ENCODE measurements around the gene TBC1D2. TPM values are rescaled to one million over a fixed set of nuclear protein-coding genes. Genes with fewer than 3 reads are reported as not detected.

TBC1D2 gene
- polyA plus RNA-seq, 4 donors: 3.1 to 4.9 (median 3.6) TPM

GRCh38 chr9:98192503-98193335 is 62.7 kb downstream of the TBC1D2 start, which contains the start of gene CORO2A:
Gene CORO2A (minus strand): TSS chr9:98192637. CDS start chr9:98157660, 34,977 bp downstream.
- DNase-seq (ENCODE audit: low read depth in 4 of 4, low spot score in 2 of 4): peak in 3 of 4 donors; percentile 39 to 58 (median 40)

GRCh38 chr9:98191671-98192502 is 63.6 kb downstream of the TBC1D2 start:
- DNase-seq (ENCODE audit: low read depth in 4 of 4, low spot score in 2 of 4): no peak

DNA sequence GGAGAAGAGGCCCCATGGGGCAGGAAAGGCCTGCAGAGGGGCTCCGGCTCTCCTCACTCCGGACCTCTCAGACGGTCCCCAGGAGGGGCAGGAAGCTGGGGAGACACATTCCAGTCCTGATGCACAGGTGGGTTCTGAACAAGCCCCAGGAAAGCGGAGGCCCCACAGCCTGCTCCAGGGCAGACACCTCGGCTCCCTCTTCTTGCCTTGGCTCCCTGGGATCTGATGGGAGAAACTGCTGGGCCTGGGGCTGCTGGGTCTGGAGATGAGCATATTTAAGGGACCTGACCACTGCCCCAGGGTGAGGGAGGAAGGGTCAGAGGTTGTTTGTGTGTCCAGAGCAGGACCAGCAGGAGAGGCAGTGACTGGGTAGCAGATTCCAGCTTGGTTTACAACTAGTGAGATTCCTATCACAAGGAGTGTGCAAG is 64.3 kb downstream of the TBC1D2 start:
- no peak for DNase-seq (ENCODE audit: low read depth in 4 of 4, low spot score in 2 of 4)

GRCh38 chr9:98190757-98191105 is 64.7 kb downstream of the TBC1D2 start:
- no peak for DNase-seq (ENCODE audit: low read depth in 4 of 4, low spot score in 2 of 4)

GRCh38 chr9:98189412-98189811 is 66.0 kb downstream of the TBC1D2 start:
- no peak for DNase-seq (ENCODE audit: low read depth in 4 of 4, low spot score in 2 of 4)

GRCh38 chr9:98187926-98188325 is 67.5 kb downstream of the TBC1D2 start:
- DNase-seq (ENCODE audit: low read depth in 4 of 4, low spot score in 2 of 4): no peak

- no peak for DNase-seq (ENCODE audit: low read depth in 4 of 4, low spot score in 2 of 4)
Measured at GRCh38 chr9:98186236-98186635, 69.2 kb downstream of the TBC1D2 start.

GRCh38 chr9:98185611-98186171 is 69.8 kb downstream of the TBC1D2 start:
- no peak for DNase-seq (ENCODE audit: low read depth in 4 of 4, low spot score in 2 of 4)

DNA sequence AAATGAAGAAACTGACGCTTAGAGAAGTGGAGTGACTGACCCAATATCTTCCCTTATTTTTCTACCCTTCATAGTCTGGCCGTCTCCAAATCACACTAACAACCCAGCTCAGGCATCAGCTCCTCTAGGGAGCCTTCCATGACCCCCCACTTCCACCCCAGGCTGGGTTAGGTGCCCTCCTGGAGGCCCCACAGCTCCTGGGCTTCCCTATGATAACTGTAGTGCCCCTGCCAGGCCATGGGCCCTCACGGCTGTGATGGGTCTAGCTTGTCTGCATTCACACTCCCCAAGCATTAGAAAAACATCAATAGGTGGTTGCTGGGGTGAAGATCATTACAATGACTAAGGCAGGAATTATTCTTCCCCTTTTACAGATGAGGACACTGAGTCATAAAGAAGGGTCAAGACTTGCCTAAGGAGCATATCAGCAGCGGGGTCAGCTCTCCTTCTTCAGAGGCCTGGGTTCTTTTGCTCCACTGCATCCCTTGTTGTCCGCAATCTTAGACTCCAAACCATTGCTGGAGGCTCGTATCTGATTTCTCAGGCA is 70.4 kb downstream of the TBC1D2 start:
- DNase-seq (ENCODE audit: low read depth in 4 of 4, low spot score in 2 of 4): no peak

GRCh38 chr9:98184326-98184725 is 71.1 kb downstream of the TBC1D2 start:
- no peak for DNase-seq (ENCODE audit: low read depth in 4 of 4, low spot score in 2 of 4)

GRCh38 chr9:98182889-98183599 is 72.4 kb downstream of the TBC1D2 start:
- no peak for DNase-seq (ENCODE audit: low read depth in 4 of 4, low spot score in 2 of 4)

DNA sequence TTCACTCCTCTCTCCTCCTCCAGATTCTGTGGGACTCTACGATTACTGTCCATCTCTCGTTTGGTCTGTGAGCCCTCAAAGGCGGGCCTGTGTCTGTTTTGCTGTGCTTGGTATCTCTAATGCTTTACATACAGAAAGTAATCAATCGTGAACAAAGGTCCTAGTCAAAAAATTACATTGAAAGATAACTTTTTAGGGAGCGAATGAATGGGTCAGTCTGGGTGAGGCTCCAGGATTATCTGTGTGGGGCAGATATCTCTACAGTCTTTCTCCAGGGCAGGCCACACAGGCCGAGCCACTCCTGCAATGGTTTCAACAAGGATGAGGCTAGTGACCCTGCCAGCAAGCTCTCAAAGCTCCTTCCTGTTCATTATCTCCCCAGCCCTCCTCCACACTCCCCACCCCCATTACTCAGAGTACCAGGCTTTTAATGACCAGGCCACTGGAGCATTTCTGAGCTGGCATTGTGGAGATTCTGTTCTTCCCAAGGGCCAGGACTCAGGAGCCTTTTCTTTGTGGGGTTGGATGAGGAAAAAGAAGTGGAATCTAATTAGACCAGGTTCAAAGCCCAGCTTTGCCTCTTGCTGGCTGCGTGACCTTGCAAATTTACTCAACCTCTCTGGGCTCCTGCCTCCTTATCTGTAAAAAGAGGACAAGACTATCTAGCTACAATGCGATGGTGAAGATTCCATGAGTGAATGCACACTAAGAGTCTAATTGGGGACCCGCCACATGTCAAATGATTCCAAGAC is 73.2 kb downstream of the TBC1D2 start:
- no peak for DNase-seq (ENCODE audit: low read depth in 4 of 4, low spot score in 2 of 4)

DNA sequence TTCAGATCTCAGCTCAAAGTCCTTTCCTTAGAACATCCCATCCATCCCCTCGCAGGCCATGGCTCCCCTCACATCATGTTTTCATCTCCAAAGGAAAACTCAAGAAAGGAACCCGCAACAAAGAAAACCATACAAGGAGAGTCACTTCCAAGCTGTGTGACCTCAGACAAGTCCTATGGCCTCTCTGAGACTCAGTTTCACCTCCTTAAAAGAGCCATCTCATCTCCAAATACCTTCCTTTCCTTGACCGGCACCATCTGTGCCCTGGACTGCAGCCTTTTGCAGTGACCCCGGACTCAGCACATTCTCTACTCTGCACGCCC is 73.7 kb downstream of the TBC1D2 start:
- DNase-seq (ENCODE audit: low read depth in 4 of 4, low spot score in 2 of 4): no peak

- no peak for DNase-seq (ENCODE audit: low read depth in 4 of 4, low spot score in 2 of 4)
Measured at GRCh38 chr9:98180996-98181395, 74.5 kb downstream of the TBC1D2 start.

GRCh38 chr9:98178874-98179850 is 76.3 kb downstream of the TBC1D2 start:
- DNase-seq (ENCODE audit: low read depth in 4 of 4, low spot score in 2 of 4): no peak

DNA sequence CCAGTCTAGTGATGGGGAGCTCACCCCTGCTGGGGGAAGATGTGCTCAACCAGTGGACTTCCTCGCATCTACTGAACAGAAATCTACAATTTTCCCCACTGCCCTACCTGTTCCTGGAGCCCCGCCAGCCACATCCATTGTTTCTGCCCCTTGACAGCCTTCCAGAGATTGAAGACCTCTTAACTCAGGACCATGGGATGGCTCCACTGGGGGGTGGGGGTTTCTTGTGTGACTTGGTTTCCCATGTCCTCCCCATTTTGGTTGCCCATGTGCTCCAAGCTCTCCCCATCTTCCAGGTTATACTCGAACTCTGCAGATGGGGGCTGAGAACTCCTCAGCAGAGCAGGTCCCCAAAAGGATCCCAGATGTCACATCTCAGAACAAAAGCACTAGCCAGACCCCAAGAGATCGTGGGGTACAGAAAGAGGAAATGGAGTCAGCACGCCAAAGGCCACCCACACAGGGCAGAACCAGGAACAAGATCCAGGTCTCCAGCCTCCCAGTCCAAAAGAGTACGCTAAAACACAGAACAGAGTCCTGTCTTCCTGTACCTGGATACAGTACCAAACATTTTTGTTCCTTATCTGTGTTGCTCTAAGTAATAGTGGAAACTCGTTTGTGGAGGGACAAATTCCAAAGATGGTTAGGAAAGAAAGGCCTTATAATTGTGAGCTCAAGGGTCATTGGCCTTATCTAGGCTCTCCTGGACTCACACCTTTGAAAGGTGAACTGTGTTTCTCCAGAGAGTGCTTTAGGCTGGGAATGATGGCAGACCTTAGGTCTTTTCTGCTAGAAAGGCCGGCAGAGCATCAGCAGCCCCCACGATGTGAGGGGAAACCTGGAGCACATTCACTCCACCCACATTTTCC is 78.8 kb downstream of the TBC1D2 start:
- DNase-seq (ENCODE audit: low read depth in 4 of 4, low spot score in 2 of 4): no peak

DNA sequence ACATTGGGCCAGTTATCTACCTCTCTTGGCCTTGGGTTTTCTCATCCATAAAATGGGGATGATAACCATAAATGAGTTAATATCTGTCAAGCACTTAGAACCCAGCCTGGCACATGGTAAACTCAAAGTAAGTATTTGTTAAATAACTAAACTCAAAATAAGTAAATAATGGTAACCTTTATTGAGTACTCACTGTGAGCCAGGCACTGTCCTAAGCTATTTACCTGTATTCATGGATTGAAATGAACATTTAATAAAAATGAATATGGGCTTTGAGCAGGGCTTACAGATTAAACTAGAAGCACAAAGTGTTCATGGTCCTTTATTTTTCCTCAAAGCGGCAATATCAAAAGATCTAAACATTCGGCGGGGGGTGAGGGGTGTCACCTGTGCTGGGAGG is 79.7 kb downstream of the TBC1D2 start:
- DNase-seq (ENCODE audit: low read depth in 4 of 4, low spot score in 2 of 4): no peak
